ENCODE results near the gene SVEP1.
"Not testable (repeated sequence)": the region's sequence is repeated elsewhere in the genome, so short reads cannot be mapped to it uniquely, and the experiment has no call there.

SVEP1 gene

GRCh38 chr9:110575945-110576344, 3.6 kb downstream of the SVEP1 start:
- DNase-seq, result no peak

DNA sequence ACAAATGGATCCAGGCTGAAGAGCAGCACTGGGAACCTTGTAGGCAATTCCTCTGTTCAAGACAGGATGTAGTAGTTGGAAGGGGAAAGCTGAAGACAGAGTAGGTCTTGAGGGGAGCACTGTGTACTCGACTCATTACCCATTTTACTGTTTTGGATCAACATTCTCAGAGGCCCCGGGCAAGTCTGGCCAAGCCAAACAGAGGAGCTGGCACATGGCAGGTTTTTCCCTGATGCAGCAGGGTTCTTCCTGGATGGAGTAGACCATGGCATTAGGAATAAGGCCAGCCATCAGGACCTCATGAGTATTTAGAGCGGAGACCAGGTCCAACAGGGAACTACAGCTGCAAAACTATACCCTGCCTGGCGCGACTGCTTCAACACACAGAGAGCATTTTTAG, 4.4 kb downstream of the SVEP1 start:
- no peak for DNase-seq

DNA sequence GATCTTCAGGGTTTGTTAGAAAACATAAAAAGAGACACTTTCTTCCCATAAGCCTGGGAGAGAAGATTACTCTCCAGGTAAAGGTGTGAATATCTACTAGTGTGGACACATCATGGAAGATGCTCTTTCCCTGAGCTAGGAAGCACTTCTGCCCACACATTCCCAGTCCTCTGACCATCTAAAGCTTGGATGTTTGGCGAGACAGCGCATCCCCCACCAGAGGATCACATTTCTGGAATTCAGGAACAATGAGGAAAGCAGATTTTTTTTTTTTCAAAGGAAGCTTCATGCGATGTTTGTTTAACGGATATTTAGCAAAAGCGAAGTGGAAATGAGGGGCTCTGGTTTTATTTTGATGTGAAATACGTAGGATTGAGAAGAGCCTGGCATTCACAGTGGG, 6.2 kb downstream of the SVEP1 start:
- DNase-seq, result no peak

DNA sequence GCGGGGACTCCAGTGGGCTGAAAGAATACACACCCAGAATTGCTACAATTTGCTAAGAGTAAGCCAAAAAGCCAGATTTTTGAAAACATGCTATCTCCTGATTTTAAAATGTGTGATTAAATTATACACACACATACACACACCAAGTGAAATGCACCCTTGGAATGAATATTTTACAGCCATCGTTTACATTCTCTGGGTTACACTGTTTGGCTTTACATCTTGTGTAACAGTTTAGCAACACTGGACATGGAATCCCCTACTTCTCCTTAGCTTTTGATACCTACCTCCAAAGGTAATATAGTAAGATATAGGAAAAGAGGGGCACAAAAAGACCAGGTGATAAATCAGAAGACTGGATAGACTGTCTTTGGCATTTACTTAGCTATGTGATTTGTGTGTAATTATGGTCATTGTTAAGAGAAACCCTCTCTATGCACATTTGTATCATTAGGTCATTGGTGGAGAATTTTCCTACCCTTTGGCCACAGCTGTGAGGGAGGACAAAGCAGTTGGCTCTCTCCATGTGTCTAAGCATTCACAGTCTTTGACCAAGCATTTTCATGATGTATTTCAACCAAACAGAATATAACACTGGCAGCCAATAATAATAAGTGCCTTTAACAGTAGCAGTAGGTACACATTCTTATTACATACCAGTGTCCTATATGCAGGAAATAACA, 7.6 kb downstream of the SVEP1 start:
- DNase-seq, result no peak

DNA sequence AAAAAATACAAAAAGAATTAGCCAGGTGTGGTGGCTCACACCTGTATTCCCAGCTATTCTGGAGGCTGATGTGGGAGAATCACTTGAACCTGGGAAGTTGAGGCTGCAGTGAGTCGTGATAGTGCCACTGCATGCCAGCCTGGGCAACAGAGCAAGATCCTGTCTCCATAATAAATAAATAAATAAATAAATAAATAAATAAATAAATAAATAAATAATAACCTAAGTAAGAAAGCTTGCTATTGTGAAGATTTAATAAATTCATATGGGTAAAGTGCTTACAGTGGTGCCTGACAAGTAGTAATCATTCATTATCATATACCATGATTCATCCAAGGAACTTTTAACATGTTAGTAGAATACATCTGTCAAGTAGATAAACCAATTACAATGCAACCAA, 13.4 kb downstream of the SVEP1 start:
- DNase-seq, result no peak

DNA sequence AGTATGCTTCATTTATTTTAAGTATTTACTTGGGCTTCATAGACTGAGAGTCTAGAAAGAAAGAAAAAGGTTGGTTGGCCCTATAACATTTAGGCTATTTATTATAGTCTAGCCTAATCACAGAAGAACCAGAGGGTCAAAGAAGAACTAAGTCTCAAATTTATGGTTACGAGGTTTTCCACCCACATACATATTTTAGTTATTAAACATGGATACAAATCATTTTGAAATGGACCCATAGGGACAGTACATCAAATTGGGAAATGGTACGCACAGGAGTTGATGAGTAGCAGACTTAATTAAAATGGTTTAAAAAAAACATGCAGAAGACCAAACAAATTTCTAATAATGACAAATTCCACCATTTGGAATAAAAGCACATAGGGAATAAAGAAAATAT, 17.7 kb downstream of the SVEP1 start:
- DNase-seq, result no peak

GRCh38 chr9:110559869-110560268, 19.7 kb downstream of the SVEP1 start:
- DNase-seq, result no peak

DNA sequence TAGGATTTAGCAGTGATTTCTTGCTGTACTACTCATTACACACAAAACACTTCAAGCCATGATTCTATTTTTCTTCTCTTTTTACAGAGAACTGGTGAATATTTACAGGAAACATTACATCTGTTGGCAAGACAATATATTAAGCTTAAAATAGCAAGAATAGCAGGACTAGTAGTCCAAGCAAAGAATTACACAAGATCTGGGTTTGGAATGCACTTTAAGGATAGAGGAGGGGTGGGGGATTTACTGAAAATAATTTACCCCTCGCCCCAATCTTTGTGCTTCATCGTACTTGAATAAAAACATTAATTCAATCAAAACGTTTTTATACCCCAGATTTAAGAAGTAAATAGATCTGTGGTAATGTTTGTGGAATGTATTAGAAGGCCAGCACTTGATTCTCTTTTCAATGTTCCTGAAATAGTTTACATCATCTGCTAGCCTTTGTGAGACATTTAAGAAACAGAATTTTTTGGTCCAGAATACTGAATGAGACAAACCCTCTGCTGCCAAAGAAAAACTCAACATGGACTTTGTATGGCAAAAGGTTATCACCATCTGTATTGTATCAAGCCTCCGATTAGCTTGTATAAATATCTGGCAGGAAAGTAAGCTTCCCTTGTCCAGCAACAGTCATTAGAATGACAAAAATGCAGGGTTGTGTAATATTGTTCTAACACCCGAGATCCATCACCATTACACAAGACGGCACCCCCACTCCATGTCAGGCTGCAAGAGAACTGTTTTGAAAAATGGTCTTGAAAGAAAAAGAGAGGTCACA, 23.8 kb downstream of the SVEP1 start:
- DNase-seq, result no peak

- no peak for DNase-seq
Measured at GRCh38 chr9:110546411-110546871, 33.1 kb downstream of the SVEP1 start.

- DNase-seq, result no peak
Measured at GRCh38 chr9:110545705-110546104, 33.8 kb downstream of the SVEP1 start.

DNA sequence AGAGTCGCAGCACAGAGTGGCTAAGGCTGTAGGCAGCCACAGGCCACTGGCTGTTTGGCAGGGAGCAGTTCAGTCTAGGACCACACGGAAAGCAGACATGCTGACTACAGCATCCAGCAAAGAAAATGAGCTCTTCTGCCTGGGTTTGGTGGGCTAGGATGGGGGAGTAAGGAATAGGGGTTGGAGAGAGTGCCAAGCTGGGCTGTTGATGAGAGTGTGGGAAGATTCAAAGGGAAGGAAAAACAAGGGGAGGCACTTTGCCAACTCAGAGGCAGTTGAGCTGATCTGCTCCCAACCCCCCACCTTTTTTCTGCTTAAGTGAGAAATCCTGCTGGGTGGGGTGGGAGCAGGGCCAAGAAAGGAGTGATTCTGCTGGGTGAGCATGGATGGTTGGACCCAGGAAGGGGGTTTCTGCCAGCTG, 35.9 kb downstream of the SVEP1 start:
- no peak for DNase-seq

DNA sequence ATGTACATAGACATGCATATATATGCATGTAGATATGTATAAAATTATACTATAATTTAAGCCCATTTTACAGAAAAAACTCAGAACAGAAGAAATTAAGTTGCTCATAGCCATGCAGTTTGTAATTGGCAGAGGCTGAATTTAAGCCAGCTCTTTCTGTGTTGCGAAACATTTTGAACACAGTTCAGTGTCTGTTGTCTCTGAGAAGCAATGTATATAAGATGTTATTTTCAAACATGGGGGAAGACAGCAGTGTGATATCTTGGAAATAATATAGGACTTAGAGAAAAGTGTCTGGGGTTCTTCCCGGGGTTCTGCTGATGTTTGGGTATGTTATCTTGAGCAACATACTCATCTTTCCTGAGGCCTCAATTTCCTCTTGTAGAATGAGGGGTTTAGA, 37.6 kb downstream of the SVEP1 start:
- DNase-seq, result no peak

DNA sequence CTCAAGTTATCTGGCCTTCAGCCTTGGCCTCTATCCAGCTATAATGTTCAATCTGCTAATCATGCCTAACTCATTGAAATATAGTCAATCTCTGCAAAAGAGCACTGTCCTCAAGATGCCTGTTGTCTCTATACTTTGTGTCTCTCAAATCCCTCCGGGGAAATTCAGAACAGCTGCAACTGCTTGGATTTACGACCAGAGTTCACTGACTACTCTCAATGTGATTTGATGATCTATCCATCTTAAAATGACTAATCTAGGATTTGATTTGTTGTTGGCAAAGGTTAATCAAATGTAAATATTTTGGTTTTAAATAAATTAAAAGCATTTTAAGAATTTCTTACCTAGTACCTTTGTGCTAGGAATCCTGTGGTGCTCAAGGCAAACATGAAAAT, 40.9 kb downstream of the SVEP1 start:
- no peak for DNase-seq

DNA sequence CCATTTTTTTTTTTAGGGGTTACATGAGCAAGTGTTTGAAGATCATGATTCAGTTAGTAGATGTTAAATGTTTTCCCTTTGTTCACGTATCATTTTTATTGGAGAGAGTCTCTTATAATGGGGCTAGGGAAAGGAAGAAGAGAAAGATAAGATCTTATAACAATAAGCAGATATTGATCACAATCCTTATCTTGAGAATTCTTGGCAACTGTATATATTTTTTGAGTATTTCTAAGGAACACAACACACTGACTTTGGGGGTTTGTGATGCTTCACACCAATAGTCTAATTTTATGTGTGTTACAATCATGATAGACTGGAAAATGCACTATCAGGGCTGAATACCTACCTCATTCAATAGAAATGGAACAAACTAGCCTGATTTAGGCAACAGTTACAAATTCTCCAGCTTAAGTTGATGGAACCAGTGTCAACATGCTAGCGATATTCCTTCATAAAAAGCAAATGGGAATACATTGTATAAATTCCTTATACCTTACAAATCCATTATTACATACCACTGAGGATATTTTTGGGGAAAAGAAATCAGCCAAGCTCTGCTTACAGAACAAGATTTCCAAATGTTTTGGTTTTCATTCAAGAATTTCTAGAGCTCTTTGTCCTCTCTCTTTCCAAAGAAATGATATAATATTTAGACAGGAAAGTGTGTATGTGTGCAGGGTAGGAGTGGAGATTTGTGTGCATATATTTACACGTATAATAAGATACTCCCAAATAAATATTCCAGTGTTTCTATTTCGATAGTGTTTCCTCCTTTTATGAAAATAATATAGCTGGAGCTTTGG, 41.5 kb downstream of the SVEP1 start:
- no peak for DNase-seq

DNA sequence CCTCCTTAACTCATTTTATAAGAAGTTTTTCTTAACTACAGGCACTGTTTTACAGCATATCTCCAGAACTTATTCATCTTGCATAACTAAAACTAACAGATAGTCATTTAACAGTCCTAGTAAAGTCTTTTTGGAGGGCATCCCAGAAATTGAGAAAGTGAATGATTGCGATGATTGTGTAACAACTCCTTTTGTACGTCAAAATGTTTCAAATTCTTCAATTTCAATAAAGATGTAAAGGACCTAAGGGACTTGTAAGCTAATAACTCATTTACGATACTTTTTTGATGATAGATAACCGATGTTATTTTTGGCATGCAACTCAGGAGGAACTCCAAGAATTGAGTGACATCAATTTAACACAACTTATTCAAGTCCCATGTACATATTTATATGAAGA, 42.7 kb downstream of the SVEP1 start:
- DNase-seq, result no peak

DNA sequence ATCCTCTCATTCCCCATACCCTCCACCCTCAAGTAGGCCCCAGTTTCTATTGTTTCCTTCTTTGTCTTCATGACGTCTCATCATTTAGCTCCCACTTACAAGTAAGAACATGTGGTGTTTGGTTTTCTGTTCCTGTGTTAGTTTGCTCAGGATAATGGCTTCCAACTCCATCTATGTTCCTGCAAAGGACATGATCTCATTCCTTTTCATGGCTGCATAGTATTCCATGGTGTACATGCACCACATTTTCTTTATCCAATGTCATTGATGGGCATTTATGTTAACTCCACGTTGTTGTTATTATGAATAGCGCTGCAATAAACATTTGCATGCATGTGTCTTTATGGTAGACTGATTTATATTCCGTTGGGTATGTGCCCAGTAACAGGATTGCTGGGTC, 45.4 kb downstream of the SVEP1 start:
- DNase-seq, result not testable (repeated sequence)

DNA sequence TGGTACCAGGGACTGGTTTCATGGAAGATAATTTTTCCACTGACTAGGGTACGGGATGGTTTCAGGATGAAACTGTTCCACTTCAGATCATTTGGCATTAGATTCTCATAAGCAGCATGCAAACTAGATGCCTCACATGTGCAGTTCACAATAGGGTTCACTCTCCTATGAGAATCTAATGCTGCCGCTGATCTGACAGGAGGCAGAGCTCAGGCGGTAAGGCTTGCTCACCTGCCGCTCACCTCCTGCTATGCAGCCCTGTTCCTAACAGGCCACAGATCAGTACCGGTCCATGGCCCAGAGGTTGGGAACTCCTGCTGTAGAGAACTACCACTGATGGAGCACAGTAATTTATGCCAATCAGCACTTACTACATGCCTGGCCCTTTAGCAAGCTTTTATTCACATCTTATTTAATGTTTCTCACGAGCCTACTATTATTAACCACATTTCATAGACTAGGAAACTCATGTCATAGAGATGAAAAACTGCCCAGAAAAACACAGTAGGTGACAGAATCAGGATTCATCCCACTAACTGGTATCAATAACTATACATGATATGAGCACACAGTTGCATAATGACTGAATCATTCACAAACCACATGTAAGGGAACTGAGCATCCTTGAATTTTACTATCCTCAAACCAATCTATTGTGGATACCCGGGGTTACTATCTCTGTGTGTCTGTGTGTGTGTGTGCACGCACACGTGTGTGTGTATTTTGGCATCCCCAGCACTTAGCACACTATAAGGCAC, 46.5 kb downstream of the SVEP1 start:
- DNase-seq, result no peak

- DNase-seq, result no peak
Measured at GRCh38 chr9:110531776-110532175, 47.8 kb downstream of the SVEP1 start.

GRCh38 chr9:110531241-110531640, 48.3 kb downstream of the SVEP1 start:
- not testable (repeated sequence) for DNase-seq

DNA sequence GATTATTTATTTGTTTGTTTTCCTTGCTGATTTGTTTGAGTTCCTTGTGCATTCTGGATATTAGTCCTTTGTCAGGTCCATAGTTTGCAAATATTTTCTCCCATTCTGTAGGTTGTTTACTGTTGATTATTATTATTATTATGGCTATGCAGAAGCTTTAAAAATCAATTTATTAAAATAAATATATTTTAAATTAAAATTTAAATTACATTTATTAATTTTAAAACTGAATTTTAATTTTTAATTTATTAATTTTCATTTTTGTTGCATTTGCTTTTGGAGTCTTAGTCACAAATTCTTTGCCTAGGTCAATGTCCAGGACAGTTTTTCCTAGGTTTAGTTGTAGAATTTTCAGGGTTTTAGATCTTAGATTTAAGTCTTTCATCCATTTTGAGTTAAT, 50.9 kb downstream of the SVEP1 start:
- no peak for DNase-seq

DNA sequence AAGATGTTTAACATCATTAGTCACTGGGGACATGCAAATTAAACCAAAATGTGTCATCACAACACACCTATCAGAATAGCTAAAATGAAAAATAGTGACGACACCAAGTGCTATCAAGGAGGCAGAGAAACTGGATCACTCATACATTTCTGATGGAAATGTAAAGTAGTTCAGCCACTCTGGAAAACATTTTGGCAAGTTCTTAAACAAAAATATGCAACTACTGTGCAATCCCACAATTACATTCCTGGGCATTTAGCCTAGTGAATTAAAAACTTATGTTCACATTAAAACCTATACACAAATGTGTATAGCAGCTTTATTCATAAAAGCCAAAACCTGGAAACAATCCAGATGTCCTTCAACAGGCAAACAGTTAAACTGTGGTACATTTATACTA, 53.1 kb downstream of the SVEP1 start:
- no peak for DNase-seq

- no peak for DNase-seq
Measured at GRCh38 chr9:110521206-110521605, 58.3 kb downstream of the SVEP1 start.

- DNase-seq, result no peak
Measured at GRCh38 chr9:110520120-110520701, 59.3 kb downstream of the SVEP1 start.

All from activated CD8-positive, alpha-beta memory T cell treated with anti-CD3 and anti-CD28 coated beads for 24 hours (primary cell).